B cell (primary cell): ENCODE results near the gene HPN. TPM values are rescaled to one million over a fixed set of nuclear protein-coding genes. Genes with fewer than 3 reads are reported as not detected.

Source experiments
- ATAC-seq: fragments of 200-7000 bp; cut with Tn5 transposase; one replicate; pipeline ENCODE4 v1.10.0; 2021; ENCODE audit warnings: low read depth, mild to moderate bottlenecking, moderate number of reproducible peaks, moderate library complexity
- CTCF ChIA-PET: fragments of 350-600 bp; sonication (Branson Sonifier 250); formaldehyde crosslinking; loops from one replicate; lab custom pipeline; 2021; ENCODE audit warnings: antibody characterized with exemption, inconsistent platforms; lab: Charles Lee
- POLR2A ChIA-PET: fragments of 350-600 bp; sonication (Branson Sonifier 250); formaldehyde crosslinking; loops from one replicate; lab custom pipeline; 2021; ENCODE audit warnings: antibody characterized with exemption; lab: Charles Lee
- DNase-seq: peaks from one replicate; pipeline ENCODE4 v3.0.0; 2013
- H2AFZ ChIP-seq: 2 replicates; pipeline ENCODE4 v1.6.1; 2012; ENCODE audit warnings: mild to moderate bottlenecking, low read depth, low read length; ENCODE audit not compliant: insufficient read depth, poor library complexity, severe bottlenecking
- H3K27ac ChIP-seq, 2 donors: 1 replicate in 1 of 2; 2 replicates in 1 of 2; pipeline ENCODE4 v1.5.1; 2012 to 2013; ENCODE audit warnings: low read length in 2 of 2, mild to moderate bottlenecking in 2 of 2, moderate library complexity in 1 of 2
- H3K27me3 ChIP-seq, 4 experiments: fragments of 200-600 bp in 1 of 4; sonication (generic) in 1 of 4; replicated peaks in 1 of 4; 1 replicate in 2 of 4; 2 replicates in 2 of 4; pipeline versions ENCODE4 v1.6.1 to v1.7.0; 2013 to 2016; ENCODE audit warnings: low read length in 3 of 4, mild to moderate bottlenecking in 2 of 4, mixed read lengths in 1 of 4, moderate library complexity in 1 of 4; ENCODE audit not compliant: insufficient read depth in 4 of 4, control insufficient read depth in 3 of 4; ENCODE audit errors: control extremely low read depth in 1 of 4
- H3K36me3 ChIP-seq, 2 experiments: replicated peaks in 1 of 2; 1 replicate in 1 of 2; 2 replicates in 1 of 2; pipeline versions ENCODE4 v1.6.1 to v1.7.1; 2013; ENCODE audit warnings: low read length in 1 of 2; ENCODE audit not compliant: insufficient read depth in 2 of 2, control insufficient read depth in 1 of 2; ENCODE audit errors: control extremely low read depth in 1 of 2, extremely low read depth in 1 of 2
- H3K4me1 ChIP-seq, 2 donors: fragments of 200-600 bp in 1 of 2; sonication (generic) in 1 of 2; 1 replicate in 1 of 2; 2 replicates in 1 of 2; pipeline versions ENCODE4 v1.5.1 to v1.6.1; 2013 to 2017; ENCODE audit warnings: low read length in 2 of 2; ENCODE audit not compliant: control insufficient read depth in 2 of 2, insufficient read depth in 2 of 2
- H3K4me2 ChIP-seq: replicated peaks from 2 replicates; pipeline ENCODE3; 2012; ENCODE audit warnings: mild to moderate bottlenecking, low read depth, low read length; ENCODE audit not compliant: poor library complexity, severe bottlenecking
- H3K4me3 ChIP-seq, 5 experiments: fragments of 200-600 bp in 1 of 5; sonication (generic) in 1 of 5; 1 replicate in 3 of 5; 2 replicates in 2 of 5; pipeline versions ENCODE4 v1.5.1 to v1.7.0; 2011 to 2016; ENCODE audit warnings: low read length in 4 of 5, mild to moderate bottlenecking in 4 of 5, low read depth in 2 of 5, control low read depth in 1 of 5, moderate library complexity in 1 of 5; ENCODE audit not compliant: insufficient read depth in 1 of 5; ENCODE audit errors: control extremely low read depth in 1 of 5, extremely low read depth in 1 of 5
- H3K79me2 ChIP-seq: fragments of 200-600 bp; sonication (generic); one replicate; pipeline ENCODE4 v1.6.0; 2016; ENCODE audit warnings: low read length; ENCODE audit not compliant: control insufficient read depth, insufficient read depth
- H3K9ac ChIP-seq: fragments of 200-600 bp; sonication (generic); 2 replicates; pipeline ENCODE4 v1.6.1; 2017; ENCODE audit warnings: mild to moderate bottlenecking, low read length, moderate library complexity
- H3K9me3 ChIP-seq, 3 donors: one replicate each; pipeline versions ENCODE4 v1.6.1 to v1.7.1; 2013; ENCODE audit warnings: low read length in 2 of 3; ENCODE audit not compliant: control insufficient read depth in 2 of 3, insufficient read depth in 1 of 3; ENCODE audit errors: control extremely low read depth in 1 of 3
- H4K20me1 ChIP-seq: 2 replicates; pipeline ENCODE4 v1.6.0; 2012; ENCODE audit warnings: mild to moderate bottlenecking, low read length; ENCODE audit not compliant: insufficient read depth, control insufficient read depth, poor library complexity, severe bottlenecking
- H3K27ac Mint-ChIP-seq: one replicate; pipeline ENCODE4 v1.8.0; 2021; ENCODE audit warnings: mixed read lengths
- H3K27me3 Mint-ChIP-seq: one replicate; pipeline ENCODE4 v1.8.0; 2021; ENCODE audit warnings: mixed read lengths
- H3K4me1 Mint-ChIP-seq: one replicate; pipeline ENCODE4 v1.8.0; 2021; ENCODE audit warnings: mixed read lengths
- H3K4me3 Mint-ChIP-seq: one replicate; pipeline ENCODE4 v1.8.0; 2021; ENCODE audit warnings: mixed read lengths
- H3K9me3 Mint-ChIP-seq: one replicate; pipeline ENCODE4 v1.8.0; 2022; ENCODE audit warnings: mixed read lengths; ENCODE audit not compliant: insufficient read depth
- CTCF ChIP-seq: fragments of 200-600 bp; IDR thresholded peaks from one replicate; pipeline ENCODE4 v1.8.0; 2022; ENCODE audit warnings: antibody characterized with exemption, mild to moderate bottlenecking
- EZH2 ChIP-seq: IDR thresholded peaks from 2 replicates; pipeline ENCODE4 v1.6.1; 2012; ENCODE audit warnings: borderline replicate concordance, low read depth, mild to moderate bottlenecking, moderate library complexity, low read length; ENCODE audit not compliant: insufficient read depth, poor library complexity, severe bottlenecking
- WGBS: methylation state at CpG from one replicate; pipeline ENCODE4 v1.1.5; 2013; ENCODE audit warnings: missing lambda C conversion rate; ENCODE audit not compliant: insufficient coverage; 5-methylcytosine and 5-hydroxymethylcytosine counted together
- intact Hi-C: fragments of 100-400 bp; cut with micrococcal nuclease; formaldehyde crosslinking; loops from one replicate; pipeline ENCODE4 v1.10.0; 2022
- polyA plus RNA-seq: library from polyadenylated mRNA; depleted of rRNA; stranded (reverse); fragments of >200 nt; gene quantifications from 2 replicates; pipeline ENCODE4 v1.2.3, GENCODE V29; 2012
- total RNA-seq, 2 donors: library from RNA; stranded (reverse); fragments of 120-200 nt in 1 of 2; gene quantifications; 1 replicate in 1 of 2; 2 replicates in 1 of 2; pipeline versions ENCODE4 v1.2.3 to v1.2.4, GENCODE V29; 2013 to 2022

Gene HPN
- total and polyA plus RNA-seq, 2 donors (not counting 1 experiment from before 2014, with no cell fraction given) = 0.30 TPM; not detected in 1

- peaks cover 37% of the 10 kb centered on the region for H3K4me1 Mint-ChIP-seq
- peak; percentile 49 for DNase-seq
- peak overlapping the region; percentile 72 for H3K27ac Mint-ChIP-seq
- ChIA-PET CTCF (interaction anchor here (1.0 to 1.5 kb wide), 5 partner anchors 12 to 65 kb away, joined by 3 to 5 read pairs (median 4); no protein-coding TSS in a partner anchor), POLR2A (interaction anchor here (0.6 kb wide), 1 partner anchor 15 kb away, joined by 3 read pairs; no protein-coding TSS in a partner anchor)
- no peak overlapping the region for H3K4me3 ChIP-seq
- no peaks in the 10 kb centered on the region for H3K36me3 ChIP-seq
- peak overlapping the region in 1 of 2 donors; percentile 19 for H3K27ac ChIP-seq
- peak overlapping the region; percentile 67 for H3K4me3 Mint-ChIP-seq
- 26% methylated on average over 10 of the region's 13 CpGs for WGBS
- no peaks in the 10 kb centered on the region for H3K9me3 Mint-ChIP-seq
- H4K20me1 ChIP-seq = no peaks in the 10 kb centered on the region
- no peak overlapping the region for H2AFZ ChIP-seq
- peaks cover 18% of the 10 kb centered on the region for H3K27me3 Mint-ChIP-seq
- intact Hi-C loops = no loop called here
- H3K79me2 ChIP-seq = no peaks in the 10 kb centered on the region
- ATAC-seq = peak; percentile 66
- peak overlapping the region; percentile 90 for H3K4me2 ChIP-seq
- TF ChIP-seq EZH2 = no peak
- H3K27me3 ChIP-seq = peaks cover 0 to 19% (median 7%) of the 10 kb centered on the region in 4 experiments
- H3K9me3 ChIP-seq = no peaks in the 10 kb centered on the region
- H3K9ac ChIP-seq = no peak overlapping the region
- H3K4me1 ChIP-seq = peaks cover 39 to 45% of the 10 kb centered on the region in 2 donors
Measured at GRCh38 chr19:35037716-35038622, 3.6 kb upstream of the HPN start.

GRCh38 chr19:35038623-35039512 lies 2.7 kb upstream of the HPN start:
- 29% methylated on average over 16 of the region's 17 CpGs for WGBS
- DNase-seq (peak; percentile 55), ATAC-seq (peak; percentile 36)
- Histone ChIP-seq H3K27ac (no peak overlapping the region), H4K20me1 (no peaks in the 10 kb centered on the region), H2AFZ (peak overlapping the region; percentile 74), H3K36me3 (no peaks in the 10 kb centered on the region), H3K9me3 (no peaks in the 10 kb centered on the region), H3K4me2 (peak overlapping the region; percentile 90), H3K27me3 (peaks cover 0 to 22% (median 7%) of the 10 kb centered on the region in 4 experiments), H3K9ac (no peak overlapping the region), H3K4me1 (peaks cover 39 to 45% of the 10 kb centered on the region in 2 donors), H3K4me3 (peak overlapping the region in 4 of 5 experiments; percentile 7 to 45 (median 40)), H3K79me2 (no peaks in the 10 kb centered on the region)
- H3K27me3 Mint-ChIP-seq = peaks cover 12% of the 10 kb centered on the region
- POLR2A ChIA-PET = interaction anchor here (0.6 kb wide), 1 partner anchor 16 kb away, joined by 3 read pairs; no protein-coding TSS in a partner anchor
- peak overlapping the region; percentile 23 for H3K27ac Mint-ChIP-seq
- H3K4me1 Mint-ChIP-seq = peaks cover 38% of the 10 kb centered on the region
- no peaks in the 10 kb centered on the region for H3K9me3 Mint-ChIP-seq
- CTCF ChIA-PET = interaction anchor here (1.0 to 1.5 kb wide), 5 partner anchors 12 to 66 kb away, joined by 3 to 5 read pairs (median 4); no protein-coding TSS in a partner anchor
- TF ChIP-seq EZH2 (no peak), CTCF (no peak)
- peak overlapping the region; percentile 69 for H3K4me3 Mint-ChIP-seq
- intact Hi-C loops = no loop called here
